Measurements from ENCODE around the gene RMDN2.
"Not testable (repeated sequence)": the region's sequence is repeated elsewhere in the genome, so short reads cannot be mapped to it uniquely, and the experiment has no call there.

RMDN2 gene

DNA sequence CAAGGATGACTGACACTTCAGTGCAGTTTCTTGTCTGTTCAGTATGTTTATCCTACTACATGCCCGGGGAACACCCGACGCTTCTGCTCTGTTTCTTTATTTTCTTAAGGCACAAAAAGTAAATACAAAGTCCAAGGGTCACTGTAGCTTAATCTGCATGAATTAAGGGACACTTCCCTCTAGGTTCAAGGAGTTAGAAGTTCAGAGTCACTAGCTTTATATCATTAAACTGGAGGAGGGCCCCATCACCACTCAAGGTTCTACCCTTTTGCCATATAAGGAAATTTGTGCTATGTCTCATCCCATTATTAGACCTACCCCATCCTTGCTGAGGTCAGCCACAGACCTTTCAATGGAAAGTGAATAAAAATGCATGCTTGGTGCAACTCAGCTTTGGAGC lies 27.6 kb upstream of the RMDN2 start:
- DNase-seq (ENCODE audit: low spot score) = no peak

DNA sequence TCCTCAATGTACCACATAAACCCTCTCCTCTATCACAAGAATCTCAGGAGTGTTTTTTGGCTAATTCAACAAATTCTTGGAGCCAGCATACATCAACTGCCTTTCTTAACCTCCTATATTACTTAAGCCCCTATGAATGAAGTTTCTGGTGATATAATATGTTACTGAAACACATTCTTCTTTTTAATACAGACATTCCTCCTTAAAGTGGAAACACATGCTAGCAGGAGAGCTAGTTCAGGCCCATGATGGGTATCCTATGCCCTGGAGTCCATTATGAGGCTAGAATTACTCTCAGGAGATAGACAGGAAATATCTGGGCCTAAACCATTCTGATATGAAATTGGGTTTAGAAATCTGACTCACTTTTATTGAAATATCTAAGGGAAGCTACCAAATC lies 26.6 kb upstream of the RMDN2 start:
- no peak for DNase-seq (ENCODE audit: low spot score)

DNA sequence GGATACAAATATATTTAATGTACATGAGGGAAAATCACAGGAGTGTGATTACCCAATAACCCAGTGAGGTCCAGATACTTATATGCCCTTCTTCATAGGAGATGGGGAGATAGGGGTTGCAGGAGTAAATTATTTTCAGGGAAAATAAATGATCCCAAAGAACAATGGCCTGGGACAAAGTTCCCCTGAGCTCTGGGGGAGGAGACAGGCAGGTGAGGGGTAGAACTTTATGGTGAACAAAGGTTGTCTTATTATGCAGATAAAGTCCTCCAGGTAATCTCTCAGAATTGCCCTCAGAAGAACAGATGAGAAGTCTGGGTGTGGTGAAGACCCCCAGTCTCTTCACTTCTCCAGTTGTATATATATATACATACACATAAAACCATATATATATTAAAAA lies 22.1 kb upstream of the RMDN2 start:
- DNase-seq (ENCODE audit: low spot score) = no peak

DNA sequence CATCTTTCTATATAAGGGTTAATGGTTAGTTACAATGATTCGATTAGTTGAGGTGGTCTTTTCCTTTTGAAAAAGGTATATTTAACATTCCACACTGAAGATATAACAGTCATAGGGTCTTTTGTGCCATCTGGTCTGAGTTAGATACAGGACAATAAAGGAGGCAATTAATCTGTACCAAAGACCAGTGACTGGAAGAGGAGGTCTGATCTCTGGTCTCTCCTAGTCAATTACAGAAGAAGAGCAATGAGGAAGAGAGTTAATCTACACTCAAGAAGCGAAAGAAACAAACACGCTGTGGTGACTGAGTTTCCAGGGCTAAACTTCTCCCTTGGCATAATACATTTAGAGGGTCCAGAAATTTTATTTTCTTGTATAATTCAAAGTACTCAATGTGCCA lies 20.7 kb upstream of the RMDN2 start:
- DNase-seq (ENCODE audit: low spot score) = no peak

DNA sequence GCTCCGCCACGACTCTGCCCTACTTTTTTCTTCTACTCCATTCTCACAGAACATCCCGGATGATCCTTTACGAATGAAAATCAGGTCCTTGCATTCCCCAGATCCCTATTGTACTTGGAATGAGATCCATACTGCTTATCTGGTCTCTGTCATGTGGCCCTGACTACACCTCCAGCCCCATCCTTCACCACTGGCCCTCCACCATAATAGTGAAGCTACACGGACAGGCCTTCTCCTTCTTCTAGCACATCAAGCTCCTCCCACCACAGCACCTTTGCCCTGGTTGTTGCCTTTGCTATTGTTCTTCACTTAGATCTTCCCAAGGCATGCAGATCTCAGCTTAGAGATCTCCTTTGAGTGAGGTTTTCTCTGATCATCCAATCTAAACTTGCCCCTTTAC lies 20.1 kb upstream of the RMDN2 start:
- no peak for DNase-seq (ENCODE audit: low spot score)

DNA sequence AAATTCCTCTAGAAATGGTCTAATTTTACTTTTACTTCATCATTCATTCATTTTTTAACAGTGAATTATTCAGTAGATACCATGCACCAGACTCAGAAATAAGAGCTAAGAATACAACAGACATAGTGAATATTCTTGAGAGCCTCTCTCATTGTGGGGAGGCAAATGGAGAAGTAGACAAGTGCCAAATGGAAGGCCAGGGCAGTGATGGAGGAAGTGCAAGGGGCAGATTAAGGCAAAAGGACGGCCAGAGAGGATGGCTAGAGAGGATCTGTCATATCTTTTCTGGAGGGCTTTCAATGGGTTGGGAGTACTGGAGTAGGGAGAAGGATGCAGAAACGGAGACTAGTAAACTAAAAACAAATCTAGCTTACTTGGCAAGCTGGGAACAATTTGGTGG lies 19.0 kb upstream of the RMDN2 start:
- no peak for DNase-seq (ENCODE audit: low spot score)

DNA sequence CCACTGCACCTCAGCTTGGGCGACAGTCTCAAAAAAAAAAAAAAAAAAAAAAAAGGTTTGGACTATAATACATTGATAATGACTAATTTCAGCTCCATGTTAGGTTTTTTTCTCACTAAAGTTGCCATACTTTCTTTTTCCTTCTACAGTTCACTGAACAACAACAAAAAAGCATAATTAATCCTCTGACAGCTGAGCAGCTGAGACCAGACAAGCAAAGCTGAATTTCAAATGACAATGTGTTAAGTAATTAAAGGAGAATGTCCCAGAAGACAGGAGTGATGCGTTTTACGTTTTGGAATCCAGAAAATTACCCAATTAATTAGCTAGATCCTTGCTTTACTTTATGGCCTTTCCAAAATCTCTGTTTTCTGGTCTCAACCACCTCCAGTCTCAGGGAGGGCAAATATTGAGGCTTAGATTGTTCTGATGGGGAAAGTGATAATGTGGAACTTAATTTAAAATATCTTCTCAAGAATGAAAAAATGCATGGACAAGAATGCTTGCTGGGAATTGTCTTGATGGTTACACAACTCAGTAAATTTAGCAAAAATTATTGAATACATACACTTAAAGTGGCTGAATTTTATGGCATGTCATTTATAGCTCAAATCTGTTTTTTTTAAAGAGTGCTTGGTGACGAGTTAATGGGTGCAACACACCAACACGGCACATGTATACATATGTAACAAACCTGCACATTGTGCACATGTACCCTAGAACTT lies 17.4 kb upstream of the RMDN2 start:
- DNase-seq (ENCODE audit: low spot score) = no peak

DNA sequence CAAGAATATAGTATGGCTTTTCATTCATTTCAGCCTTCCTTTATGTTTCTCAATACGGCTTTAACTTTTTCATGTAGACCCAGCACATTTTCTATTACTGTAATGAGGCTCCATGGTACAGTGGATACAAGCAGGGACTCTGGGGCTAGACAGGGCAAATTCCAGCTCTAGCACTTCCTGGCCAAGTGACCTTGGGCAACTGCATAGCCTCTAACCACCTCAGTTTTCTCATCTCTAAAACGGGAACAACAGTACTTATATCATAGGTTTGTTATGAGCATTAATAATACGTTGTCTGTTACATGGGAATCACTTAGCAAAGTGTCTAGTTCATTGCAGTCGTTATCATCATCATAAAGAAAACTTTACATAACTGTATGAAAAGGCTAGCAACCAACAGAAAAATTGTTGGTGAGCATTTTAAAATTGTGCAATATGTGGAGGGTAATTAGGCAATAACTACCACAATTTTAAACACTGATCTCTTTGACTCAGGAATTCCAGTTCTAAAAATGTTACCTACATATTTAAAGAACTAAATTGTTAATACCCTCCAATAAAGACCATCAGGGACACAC lies 13.7 kb upstream of the RMDN2 start:
- no peak for DNase-seq (ENCODE audit: low spot score)

DNA sequence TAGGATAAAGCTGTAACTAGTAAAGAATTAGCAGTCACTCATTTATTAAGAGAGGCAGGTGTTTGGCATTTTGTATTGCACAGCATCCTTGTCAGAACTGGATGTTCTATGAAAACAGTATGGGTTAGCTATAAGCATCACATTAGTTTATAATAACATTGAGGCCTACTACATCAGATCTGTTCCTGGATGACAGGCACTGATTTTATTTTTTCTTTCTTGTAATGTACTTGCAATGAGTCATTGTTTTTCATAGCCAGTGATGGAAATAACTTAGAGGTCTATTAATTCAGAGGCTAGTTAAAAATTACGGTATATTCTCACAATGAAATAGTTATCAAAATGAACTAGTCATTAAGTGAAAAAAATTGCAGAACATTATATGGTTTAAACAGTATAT lies 13.0 kb upstream of the RMDN2 start:
- DNase-seq (ENCODE audit: low spot score) = no peak

DNA sequence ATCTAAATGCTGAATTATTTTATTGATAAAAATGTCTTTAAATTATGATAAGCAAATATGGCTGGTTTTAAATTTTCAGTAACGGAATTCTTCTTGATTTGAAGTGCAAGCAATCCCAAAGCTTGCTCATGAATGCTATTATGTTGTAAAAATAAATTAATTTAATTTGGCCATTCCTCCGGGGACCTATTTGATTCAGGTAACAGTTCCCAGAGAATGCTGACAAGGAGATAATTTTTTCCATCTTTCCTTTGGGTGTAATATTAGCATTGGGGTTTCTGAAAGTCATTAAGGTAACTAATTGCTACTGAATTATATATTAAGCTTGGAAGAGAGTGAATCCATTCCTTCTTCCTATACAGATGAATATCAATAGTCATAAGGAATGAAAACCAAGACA lies 12.5 kb upstream of the RMDN2 start:
- no peak for DNase-seq (ENCODE audit: low spot score)

DNA sequence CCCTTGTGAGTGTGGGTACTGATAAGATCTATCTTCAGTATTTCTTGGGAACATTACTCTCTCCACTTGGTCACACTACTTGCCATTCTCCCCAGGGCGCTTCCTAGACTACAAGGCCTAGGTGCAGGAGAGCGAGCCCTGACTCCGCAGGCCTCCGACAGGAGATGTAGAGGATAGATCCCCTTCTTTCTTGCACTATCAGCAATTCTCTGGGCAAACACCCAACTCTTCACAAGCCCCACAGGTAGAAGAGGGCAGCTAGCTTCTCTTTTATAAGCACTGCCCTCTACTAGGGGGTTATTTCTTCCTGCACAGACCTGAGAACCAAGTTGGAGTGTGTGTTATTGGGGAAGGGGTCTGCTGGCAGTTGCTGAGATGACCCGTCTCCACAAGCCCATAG lies 10.7 kb upstream of the RMDN2 start:
- no peak for DNase-seq (ENCODE audit: low spot score)

DNA sequence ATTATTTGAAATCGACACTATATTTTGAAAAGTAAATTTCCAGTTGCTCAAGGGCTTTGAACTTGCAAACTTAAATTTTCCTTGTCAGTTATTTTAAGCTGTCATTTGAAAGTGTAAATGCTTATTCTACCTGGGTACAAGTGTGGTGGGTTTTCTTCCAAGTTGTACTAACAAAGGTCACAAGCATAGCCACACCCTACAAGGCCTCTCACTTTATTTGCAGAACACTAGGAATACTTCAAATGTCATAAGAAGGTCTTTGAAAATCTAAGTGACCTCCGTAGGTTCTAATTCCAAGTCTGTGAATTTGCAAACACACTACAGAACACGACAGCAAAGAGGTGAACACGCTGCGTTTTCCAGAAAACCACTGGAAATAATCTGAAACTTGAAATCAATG lies 9.3 kb upstream of the RMDN2 start:
- no peak for DNase-seq (ENCODE audit: low spot score)

DNA sequence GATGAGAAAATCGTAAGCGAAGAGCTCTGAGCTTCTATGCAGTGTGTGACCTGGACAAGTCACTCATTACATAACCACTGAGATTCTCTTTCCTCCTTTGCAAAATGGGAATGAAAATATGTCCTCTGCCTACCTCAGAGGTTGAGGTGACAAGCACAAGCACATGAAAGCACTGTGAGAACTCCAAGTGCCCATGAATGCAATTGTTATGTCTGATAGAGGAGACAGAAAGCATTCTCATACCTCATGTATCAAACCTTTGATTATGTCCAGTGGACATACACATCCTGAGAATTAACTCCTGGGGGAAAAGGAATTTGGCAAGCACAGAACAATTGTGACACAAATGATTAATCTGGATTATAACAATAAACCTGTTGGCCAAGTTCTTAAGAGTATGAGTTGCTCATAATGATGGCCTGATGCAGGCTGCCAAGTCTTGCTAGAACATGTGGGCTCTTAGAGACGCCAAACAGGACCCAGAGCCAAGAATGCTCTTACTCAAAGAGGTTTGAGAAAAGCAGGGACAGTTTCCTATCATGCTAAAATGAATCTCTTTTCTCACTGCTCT lies 8.5 kb upstream of the RMDN2 start:
- DNase-seq (ENCODE audit: low spot score) = no peak

DNA sequence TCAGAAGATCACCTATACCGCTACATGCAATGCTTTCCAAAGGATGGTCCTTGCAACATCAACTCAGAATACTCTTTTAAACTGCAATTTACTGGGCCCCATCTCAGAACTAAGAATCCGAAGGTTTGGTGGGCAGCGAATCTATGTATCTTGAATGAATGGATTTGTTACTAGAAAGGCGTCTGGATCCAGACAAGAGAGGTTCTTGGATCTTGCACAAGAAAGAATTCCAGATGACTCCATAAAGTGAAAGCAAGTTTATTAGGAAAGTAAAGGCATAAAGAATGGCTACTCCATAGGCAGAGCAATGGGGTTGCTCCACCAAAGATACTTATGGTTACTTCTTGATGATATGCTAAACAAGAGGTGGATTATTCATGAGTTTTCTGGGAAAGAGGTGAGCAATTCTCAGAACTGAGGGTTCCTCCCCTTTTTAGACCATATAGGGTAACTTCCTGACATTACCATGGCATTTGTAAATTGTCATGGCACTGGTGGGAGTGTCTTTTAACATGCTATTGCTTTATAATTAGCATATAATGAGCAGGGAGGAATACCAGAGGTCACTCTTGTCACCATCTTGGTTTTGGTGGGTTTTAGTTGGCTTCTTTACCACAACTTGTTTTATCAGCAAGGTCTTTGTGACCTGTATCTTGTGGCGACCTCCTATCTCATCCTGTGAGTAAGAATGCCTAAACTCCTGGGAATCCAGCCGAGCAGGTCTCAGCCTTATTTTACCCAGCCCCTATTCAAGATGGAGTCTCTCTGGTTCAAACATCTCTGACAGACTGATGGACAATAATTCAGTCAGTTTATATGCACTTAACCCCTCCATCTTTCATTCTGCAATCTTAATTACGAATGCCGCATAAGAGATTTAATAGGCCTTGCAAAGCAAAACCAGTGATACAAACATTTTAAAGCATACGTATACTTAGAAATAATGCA lies 7.5 kb upstream of the RMDN2 start:
- DNase-seq (ENCODE audit: low spot score) = no peak

DNA sequence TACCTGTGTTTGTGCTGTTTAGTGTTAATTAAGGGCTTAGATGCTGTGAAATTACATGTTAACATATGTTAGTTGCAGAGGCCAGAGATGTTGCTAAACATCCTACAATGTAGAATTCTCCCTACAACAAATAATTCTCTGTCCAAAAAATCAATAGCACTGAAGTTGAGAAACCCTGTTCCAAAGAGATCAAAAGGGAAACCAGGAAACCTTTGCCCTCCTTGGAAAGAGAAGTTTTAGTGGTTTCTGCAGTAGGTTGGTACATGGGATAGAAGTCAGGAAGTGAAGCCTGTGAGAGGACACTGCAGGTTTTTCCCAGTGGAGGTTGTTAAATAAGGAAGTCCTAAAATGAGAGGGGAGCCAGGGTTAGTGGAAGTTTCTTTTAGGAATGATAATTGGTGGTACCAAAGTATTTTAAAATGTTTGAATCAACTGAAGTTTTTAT lies 6.3 kb upstream of the RMDN2 start:
- DNase-seq (ENCODE audit: low spot score) = no peak

DNA sequence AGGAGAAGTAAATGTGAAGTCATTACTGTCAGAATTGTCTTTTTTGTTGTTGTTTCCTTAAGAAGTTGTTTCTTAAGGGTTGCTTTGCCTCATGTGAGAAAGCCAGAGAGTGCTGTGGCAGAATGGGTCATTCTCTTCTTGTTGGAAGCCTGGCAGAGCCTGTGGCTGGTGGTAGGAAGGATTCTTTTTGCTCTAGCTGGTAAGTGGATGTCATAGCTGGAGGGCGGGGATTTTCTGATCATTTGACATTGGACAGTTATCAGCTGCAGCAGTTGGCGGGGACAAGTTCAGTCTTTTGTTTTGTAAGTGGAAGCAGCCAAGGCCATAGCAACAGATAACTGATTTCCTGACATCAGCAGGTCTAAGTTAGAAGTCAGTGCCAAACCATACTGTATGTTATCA lies 5.5 kb upstream of the RMDN2 start:
- DNase-seq (ENCODE audit: low spot score) = no peak

DNA sequence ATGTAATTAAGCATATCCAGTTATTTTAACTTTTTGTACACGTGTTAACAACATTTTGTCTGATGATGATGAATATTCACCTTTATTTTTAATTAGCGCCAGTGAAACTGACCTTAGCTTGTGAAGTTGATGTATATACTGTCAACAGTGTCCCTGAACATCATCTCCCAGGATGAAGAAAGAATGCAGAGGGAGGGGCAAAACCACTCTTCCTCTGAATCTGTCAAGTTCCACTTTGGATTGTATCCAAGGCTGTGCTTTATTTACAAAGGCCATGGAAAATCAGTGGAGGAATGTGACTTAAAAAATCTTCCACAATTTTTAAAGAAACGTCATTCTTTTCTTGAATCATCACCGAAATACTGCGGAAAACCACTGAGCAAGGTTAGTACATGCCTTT lies 4.5 kb upstream of the RMDN2 start:
- no peak for DNase-seq (ENCODE audit: low spot score)

DNA sequence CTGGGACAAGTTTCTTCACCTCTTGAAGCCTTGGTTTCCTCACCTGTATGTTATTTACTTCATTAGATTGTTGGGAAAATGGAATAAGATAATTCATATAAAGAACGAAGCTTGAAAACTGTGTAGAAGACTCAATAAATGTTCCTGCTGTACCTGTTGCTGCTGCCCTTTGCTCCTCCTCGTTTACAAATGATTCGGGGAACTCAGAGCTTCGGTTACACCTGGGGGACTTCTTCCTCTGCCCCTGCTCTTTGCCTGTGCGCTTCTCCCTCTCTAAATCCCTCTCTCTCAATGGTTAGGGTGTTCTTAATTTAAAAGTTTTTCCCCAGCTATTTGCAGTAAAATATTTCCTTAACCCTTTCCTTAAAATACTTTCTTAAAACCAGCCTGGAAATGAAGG lies 3.3 kb upstream of the RMDN2 start:
- DNase-seq (ENCODE audit: low spot score) = no peak

DNA sequence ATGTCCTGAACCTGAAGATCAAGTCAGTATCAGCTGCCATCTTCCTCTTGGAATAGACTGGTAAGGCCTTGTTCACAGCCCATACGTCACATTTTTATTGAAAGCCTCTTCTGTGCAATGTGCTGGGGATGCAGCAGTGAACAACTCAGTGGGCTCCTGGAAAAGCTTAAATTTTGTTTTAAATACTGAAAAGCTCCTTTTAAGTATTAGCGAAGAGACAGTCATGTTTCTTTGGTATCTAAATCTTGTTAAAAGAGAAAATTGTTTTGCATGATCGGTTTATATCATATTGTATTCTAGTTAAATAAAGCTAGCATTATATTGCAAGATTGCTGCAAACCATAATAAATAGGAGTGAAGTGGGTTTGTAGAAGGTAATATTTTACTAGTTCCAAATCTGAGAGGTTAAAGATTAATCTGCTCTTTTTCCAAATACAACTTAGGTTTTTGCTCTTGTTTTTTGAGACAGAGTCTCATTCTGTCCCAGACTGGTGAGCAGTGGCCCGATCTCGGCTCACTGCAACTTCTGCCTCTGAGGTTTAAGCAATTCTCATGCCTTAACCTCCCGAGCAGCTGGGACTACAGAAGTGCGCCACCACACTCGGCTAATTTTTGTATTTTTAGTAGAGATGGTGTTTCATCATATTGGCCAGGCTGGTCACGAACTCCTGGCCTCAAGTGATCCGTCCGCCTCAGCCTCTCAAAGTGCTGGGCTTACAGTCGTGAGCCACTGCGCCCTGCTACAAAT lies 1.6 kb upstream of the RMDN2 start:
- no peak for DNase-seq (ENCODE audit: low spot score)

DNA sequence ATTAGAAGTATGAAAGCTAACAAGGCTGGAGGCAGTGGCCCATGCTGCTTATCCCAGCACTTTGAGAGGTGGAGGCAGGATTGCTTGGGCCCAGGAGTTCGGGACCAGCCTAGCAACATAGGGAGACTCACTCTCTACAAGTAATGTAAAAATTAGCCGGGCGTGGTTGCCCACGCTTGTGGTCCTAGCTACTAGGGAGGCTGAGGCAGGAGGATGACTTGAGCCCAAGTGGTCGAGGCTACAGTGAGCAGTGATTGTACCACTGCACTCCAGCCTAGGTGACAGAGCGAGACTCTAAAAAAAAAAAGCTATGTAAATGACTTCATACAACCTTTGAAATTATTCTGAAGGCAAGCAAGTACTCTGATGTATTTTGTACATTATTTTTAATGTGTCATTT lies 1.5 kb downstream of the RMDN2 start:
- DNase-seq (ENCODE audit: low spot score) = no peak

DNA sequence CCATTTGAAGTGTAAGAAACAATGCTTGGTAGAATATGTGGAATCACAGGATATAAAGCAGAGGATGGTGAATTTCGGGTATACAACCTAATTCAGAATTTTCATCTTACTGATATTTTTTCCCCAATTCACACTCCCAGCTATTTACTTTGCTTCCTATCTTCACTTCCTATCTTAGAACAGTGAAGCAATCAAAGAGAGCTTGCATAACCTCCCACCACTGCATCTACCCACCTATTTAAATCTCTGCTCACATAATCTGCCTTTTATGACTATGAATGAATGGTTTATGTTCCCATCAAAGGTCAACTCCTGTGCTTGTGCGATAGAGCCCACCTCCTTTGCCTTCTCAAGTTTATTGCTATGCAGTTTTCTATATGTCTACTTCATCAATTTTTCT lies 3.3 kb downstream of the RMDN2 start:
- DNase-seq (ENCODE audit: low spot score) = no peak

DNA sequence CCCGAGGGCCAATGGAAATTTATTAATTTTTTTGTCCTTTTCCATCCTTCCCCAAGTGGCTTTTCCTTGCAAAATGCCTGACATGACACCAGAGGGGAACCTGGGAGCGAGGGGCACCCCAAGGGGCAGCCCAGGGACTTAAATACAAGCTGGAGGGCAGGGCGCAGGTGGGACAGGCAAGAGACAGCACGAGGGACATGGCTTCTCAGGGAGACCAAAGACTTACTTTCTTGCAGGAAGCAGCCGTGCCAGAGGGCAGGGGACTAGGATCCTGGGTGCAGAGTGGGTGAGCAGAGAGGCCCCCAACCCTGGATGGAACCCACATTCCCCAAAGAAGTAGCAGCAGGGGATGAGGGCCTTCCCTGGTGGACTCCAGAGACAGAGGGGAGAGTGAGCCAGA lies 5.3 kb downstream of the RMDN2 start:
- DNase-seq (ENCODE audit: low spot score) = not testable (repeated sequence)
